HG02610 (cell line): ENCODE data around the gene TIMP2.
A peak's percentile ranks its signal among the peaks of the same experiment; 100 is the strongest.

Source experiments
- ATAC-seq: cut with Tn5 transposase; IDR thresholded peaks from one replicate; pipeline ENCODE4 v1.9.1; 2021; ENCODE audit warnings: mild to moderate bottlenecking, moderate library complexity; ENCODE audit not compliant: unreplicated experiment

The TIMP2 gene

GRCh38 chr17:78840780-78841611 is 84.2 kb downstream of the TIMP2 start, which contains the start of gene USP36:
TSS of gene USP36 (minus strand) at chr17:78840814. CDS start at chr17:78836363, 4,451 bp downstream.
- ATAC-seq: peak; percentile 92

- peak; percentile 4 for ATAC-seq
Observed at GRCh38 chr17:78840530-78840779, 84.7 kb downstream of the TIMP2 start.

GRCh38 chr17:78839762-78840529 is 85.2 kb downstream of the TIMP2 start:
- ATAC-seq: peak; percentile 5

- ATAC-seq: no peak
Observed at GRCh38 chr17:78839235-78839761, 85.9 kb downstream of the TIMP2 start.

GRCh38 chr17:78838574-78839005 is 86.6 kb downstream of the TIMP2 start:
- no peak for ATAC-seq

- no peak for ATAC-seq
Observed at GRCh38 chr17:78836420-78837021, 88.7 kb downstream of the TIMP2 start.

- no peak for ATAC-seq
Observed at GRCh38 chr17:78834571-78834970, 90.6 kb downstream of the TIMP2 start.

- ATAC-seq: no peak
Observed at GRCh38 chr17:78832541-78832810, 92.7 kb downstream of the TIMP2 start.

- no peak for ATAC-seq
Observed at GRCh38 chr17:78831688-78832540, 93.3 kb downstream of the TIMP2 start.

- ATAC-seq: no peak
Observed at GRCh38 chr17:78829477-78829876, 95.7 kb downstream of the TIMP2 start.

GRCh38 chr17:78828470-78829185 is 96.6 kb downstream of the TIMP2 start:
- no peak for ATAC-seq

- no peak for ATAC-seq
Observed at GRCh38 chr17:78826836-78827509, 98.2 kb downstream of the TIMP2 start.

GRCh38 chr17:78826421-78826820 is 98.8 kb downstream of the TIMP2 start:
- no peak for ATAC-seq

GRCh38 chr17:78825696-78826095 is 99.5 kb downstream of the TIMP2 start:
- ATAC-seq: no peak

GRCh38 chr17:78824240-78824639 is 100.9 kb downstream of the TIMP2 start:
- ATAC-seq: no peak

- ATAC-seq: no peak
Observed at GRCh38 chr17:78823282-78824046, 101.7 kb downstream of the TIMP2 start.

- ATAC-seq: no peak
Observed at GRCh38 chr17:78822552-78822951, 102.6 kb downstream of the TIMP2 start.

- no peak for ATAC-seq
Observed at GRCh38 chr17:78821961-78822360, 103.2 kb downstream of the TIMP2 start.

GRCh38 chr17:78820841-78821240 is 104.3 kb downstream of the TIMP2 start:
- ATAC-seq: no peak
